ENCODE measurements around the gene YTHDC2.

YTHDC2 gene

DNA sequence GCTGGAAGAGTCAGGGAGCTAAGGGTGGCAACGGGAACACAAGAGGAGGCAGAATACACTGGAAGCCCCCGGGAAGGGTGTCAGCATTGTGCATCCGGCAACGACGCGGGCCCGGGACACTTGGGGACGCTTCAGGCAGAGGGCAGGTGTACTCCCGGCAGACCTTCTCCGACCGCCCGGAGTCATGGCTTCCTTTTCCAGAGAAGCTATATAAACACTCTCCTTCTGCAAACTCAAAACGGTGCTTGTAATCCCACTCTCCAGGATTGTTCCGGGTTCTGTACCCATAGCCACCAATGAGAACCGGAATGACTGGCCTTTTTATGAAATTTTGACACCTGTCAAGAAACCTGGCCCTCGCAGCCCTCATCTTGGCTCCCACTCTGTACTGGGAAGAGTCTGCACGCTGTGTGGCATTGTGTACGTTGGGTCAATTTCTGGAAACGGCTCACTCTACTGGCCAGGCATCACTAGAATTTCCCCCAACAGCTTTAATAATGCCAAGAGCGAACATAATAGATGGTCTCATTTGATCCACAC lies 24.8 kb upstream of the YTHDC2 start:
- Histone ChIP-seq H3K27ac (ENCODE audit: insufficient read depth in 1 of 2, low read depth in 1 of 2, low read length in 2 of 2, poor library complexity in 1 of 2, severe bottlenecking in 2 of 2) (no peak overlapping the region), H3K27me3 (replicated peaks in 2 of 5; ENCODE audit: control insufficient read depth in 4 of 5, insufficient read depth in 5 of 5, low read length in 4 of 5) (peaks cover 26 to 96% (median 58%) of the 10 kb centered on the region in 5 experiments), H3K36me3 (ENCODE audit: control insufficient read depth in 4 of 4, insufficient read depth in 4 of 4, low read length in 3 of 4) (no peaks in the 10 kb centered on the region), H3K4me1 (ENCODE audit: control extremely low read depth in 1 of 4, control insufficient read depth in 4 of 4, insufficient read depth in 4 of 4, low read length in 3 of 4) (peaks cover 0 to 22% (median 18%) of the 10 kb centered on the region in 4 experiments), H3K9me3 (ENCODE audit: control extremely low read depth in 1 of 5, control insufficient read depth in 4 of 5, insufficient read depth in 2 of 5, low read depth in 1 of 5, low read length in 4 of 5) (peaks cover 6 to 26% (median 17%) of the 10 kb centered on the region in 5 experiments), H3K4me3 (ENCODE audit: control insufficient read depth in 1 of 7, extremely low read depth in 1 of 7, insufficient read depth in 4 of 7, low read depth in 2 of 7, low read length in 6 of 7) (peak overlapping the region in 2 of 7 experiments; percentile 1 to 48)
- 28% methylated on average over 19 of the region's 20 CpGs for WGBS (ENCODE audit: insufficient coverage)
- no peak for DNase-seq
- CTCF ChIA-PET: interaction anchor here (0.8 to 1.7 kb wide), 2 partner anchors 18 to 112 kb away, joined by 3 to 4 read pairs; no protein-coding TSS in a partner anchor
- POLR2A ChIA-PET: no interaction called here

DNA sequence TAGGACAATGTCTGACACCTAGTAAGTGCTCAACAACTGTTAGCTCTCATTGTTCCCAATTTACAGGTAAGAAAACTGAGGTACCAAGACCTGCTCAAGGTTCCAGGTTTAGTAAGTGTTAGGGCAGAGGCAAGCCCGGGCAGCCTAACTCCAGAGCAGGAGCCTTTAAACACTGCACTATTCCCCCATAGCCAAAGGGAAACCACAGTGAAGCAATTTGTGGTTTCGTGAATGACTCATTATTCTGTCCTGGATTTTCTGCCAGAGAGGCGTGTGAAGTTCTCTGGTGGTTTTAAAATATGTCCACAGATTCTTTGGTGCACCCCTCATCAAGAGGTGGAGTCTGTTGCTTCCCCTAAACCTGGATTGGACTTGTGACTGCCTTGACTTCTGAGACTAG lies 24.2 kb upstream of the YTHDC2 start:
- CTCF ChIA-PET: interaction anchor here (1.0 to 1.7 kb wide), 2 partner anchors 11 to 17 kb away, joined by 4 read pairs; no protein-coding TSS in a partner anchor

GRCh38 chr5:113490317-113490716 lies 23.2 kb upstream of the YTHDC2 start:
- ChIA-PET CTCF (interaction anchor here (1.2 kb wide), 1 partner anchor 20 kb away, joined by 3 read pairs; no protein-coding TSS in a partner anchor), POLR2A (interaction anchor here (0.7 kb wide), 1 partner anchor 10 kb away, joined by 5 read pairs; no protein-coding TSS in a partner anchor)
- Histone ChIP-seq H3K9me3 (ENCODE audit: control extremely low read depth in 1 of 5, control insufficient read depth in 4 of 5, insufficient read depth in 2 of 5, low read depth in 1 of 5, low read length in 4 of 5) (peaks cover 6 to 26% (median 17%) of the 10 kb centered on the region in 5 experiments), H3K4me1 (ENCODE audit: control extremely low read depth in 1 of 4, control insufficient read depth in 4 of 4, insufficient read depth in 4 of 4, low read length in 3 of 4) (peaks cover 0 to 22% (median 18%) of the 10 kb centered on the region in 4 experiments), H3K27me3 (replicated peaks in 2 of 5; ENCODE audit: control insufficient read depth in 4 of 5, insufficient read depth in 5 of 5, low read length in 4 of 5) (peaks cover 24 to 95% (median 48%) of the 10 kb centered on the region in 5 experiments), H3K36me3 (ENCODE audit: control insufficient read depth in 4 of 4, insufficient read depth in 4 of 4, low read length in 3 of 4) (no peaks in the 10 kb centered on the region), H3K4me3 (ENCODE audit: control insufficient read depth in 1 of 7, extremely low read depth in 1 of 7, insufficient read depth in 4 of 7, low read depth in 2 of 7, low read length in 6 of 7) (no peak overlapping the region), H3K27ac (ENCODE audit: insufficient read depth in 1 of 2, low read depth in 1 of 2, low read length in 2 of 2, poor library complexity in 1 of 2, severe bottlenecking in 2 of 2) (no peak overlapping the region)
- 100% methylated on average over 3 of the region's 3 CpGs for WGBS (ENCODE audit: insufficient coverage)
- no peak for DNase-seq

More for the DNA sequence above, 24.2 kb upstream of the YTHDC2 start:
- POLR2A ChIA-PET: no interaction called here
- DNase-seq: peak; percentile 88 to 97 (median 96)
- Histone ChIP-seq H3K27ac (ENCODE audit: insufficient read depth in 1 of 2, low read depth in 1 of 2, low read length in 2 of 2, poor library complexity in 1 of 2, severe bottlenecking in 2 of 2) (no peak overlapping the region), H3K4me1 (ENCODE audit: control extremely low read depth in 1 of 4, control insufficient read depth in 4 of 4, insufficient read depth in 4 of 4, low read length in 3 of 4) (peaks cover 0 to 22% (median 18%) of the 10 kb centered on the region in 4 experiments), H3K4me3 (ENCODE audit: control insufficient read depth in 1 of 7, extremely low read depth in 1 of 7, insufficient read depth in 4 of 7, low read depth in 2 of 7, low read length in 6 of 7) (no peak overlapping the region), H3K27me3 (replicated peaks in 2 of 5; ENCODE audit: control insufficient read depth in 4 of 5, insufficient read depth in 5 of 5, low read length in 4 of 5) (peaks cover 24 to 96% (median 55%) of the 10 kb centered on the region in 5 experiments), H3K9me3 (ENCODE audit: control extremely low read depth in 1 of 5, control insufficient read depth in 4 of 5, insufficient read depth in 2 of 5, low read depth in 1 of 5, low read length in 4 of 5) (peaks cover 6 to 26% (median 17%) of the 10 kb centered on the region in 5 experiments), H3K36me3 (ENCODE audit: control insufficient read depth in 4 of 4, insufficient read depth in 4 of 4, low read length in 3 of 4) (no peaks in the 10 kb centered on the region)
- 0% methylated on average over 1 of the region's 3 CpGs for WGBS (ENCODE audit: insufficient coverage)

DNA sequence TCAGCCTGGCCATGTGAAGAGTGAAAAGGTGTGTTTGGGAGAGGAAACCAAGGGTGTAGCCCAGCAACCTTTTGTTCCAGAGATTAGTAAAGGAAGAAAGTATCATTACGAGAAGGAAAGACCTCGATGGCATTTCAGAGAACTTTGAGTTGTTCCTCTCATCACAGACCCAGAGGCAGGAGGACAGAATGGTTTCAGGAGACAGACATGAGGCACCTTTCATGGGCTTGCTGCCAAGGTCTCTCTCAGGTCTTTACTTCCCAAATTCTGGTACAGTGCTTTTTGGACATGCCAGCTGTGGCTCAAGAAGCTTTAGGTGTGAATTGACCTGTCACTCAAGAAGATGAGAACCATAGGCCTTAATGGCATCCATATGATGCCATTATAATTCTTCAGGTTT lies 22.5 kb upstream of the YTHDC2 start:
- peaks cover 6 to 26% (median 17%) of the 10 kb centered on the region in 5 experiments for H3K9me3 ChIP-seq (ENCODE audit: control extremely low read depth in 1 of 5, control insufficient read depth in 4 of 5, insufficient read depth in 2 of 5, low read depth in 1 of 5, low read length in 4 of 5)
- ChIA-PET POLR2A (no interaction called here), CTCF (interaction anchor here (1.2 kb wide), 1 partner anchor 19 kb away, joined by 3 read pairs; no protein-coding TSS in a partner anchor)

GRCh38 chr5:113493446-113493845 lies 20.0 kb upstream of the YTHDC2 start:
- CTCF ChIA-PET: interaction anchor here (1.1 kb wide), 1 partner anchor 17 kb away, joined by 3 read pairs; no protein-coding TSS in a partner anchor

More for the DNA sequence above, 22.5 kb upstream of the YTHDC2 start:
- Histone ChIP-seq H3K27ac (ENCODE audit: insufficient read depth in 1 of 2, low read depth in 1 of 2, low read length in 2 of 2, poor library complexity in 1 of 2, severe bottlenecking in 2 of 2) (no peak overlapping the region), H3K36me3 (ENCODE audit: control insufficient read depth in 4 of 4, insufficient read depth in 4 of 4, low read length in 3 of 4) (no peaks in the 10 kb centered on the region), H3K27me3 (replicated peaks in 2 of 5; ENCODE audit: control insufficient read depth in 4 of 5, insufficient read depth in 5 of 5, low read length in 4 of 5) (peaks cover 17 to 95% (median 48%) of the 10 kb centered on the region in 5 experiments), H3K4me3 (ENCODE audit: control insufficient read depth in 1 of 7, extremely low read depth in 1 of 7, insufficient read depth in 4 of 7, low read depth in 2 of 7, low read length in 6 of 7) (no peak overlapping the region), H3K4me1 (ENCODE audit: control extremely low read depth in 1 of 4, control insufficient read depth in 4 of 4, insufficient read depth in 4 of 4, low read length in 3 of 4) (peaks cover 0 to 22% (median 18%) of the 10 kb centered on the region in 4 experiments)
- DNase-seq: no peak
- 100% methylated on average over 2 of the region's 2 CpGs for WGBS (ENCODE audit: insufficient coverage)

DNA sequence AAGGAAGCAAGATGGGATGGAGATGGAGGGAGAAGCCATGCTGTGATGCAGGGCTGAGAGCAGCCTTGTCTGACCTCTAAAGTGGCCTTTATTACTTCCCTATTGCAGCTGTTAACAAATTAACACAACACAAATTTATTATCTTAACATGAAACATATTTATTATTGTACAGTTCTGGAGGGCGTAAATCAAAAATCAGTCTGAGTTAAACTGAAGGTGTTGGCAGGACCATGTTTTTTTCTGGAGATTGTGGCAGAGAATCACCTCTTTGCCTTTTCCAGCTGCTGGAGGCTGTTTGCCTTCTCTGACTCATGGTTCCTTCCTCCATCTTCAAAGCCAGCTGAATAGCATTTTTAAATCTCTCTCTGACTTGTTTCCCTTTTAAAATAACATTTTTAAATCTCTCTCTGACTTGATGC lies 18.1 kb upstream of the YTHDC2 start:
- peak in 2 of 3 donors; percentile 37 to 48 for DNase-seq
- Histone ChIP-seq H3K36me3 (ENCODE audit: control insufficient read depth in 4 of 4, insufficient read depth in 4 of 4, low read length in 3 of 4) (no peaks in the 10 kb centered on the region), H3K4me3 (ENCODE audit: control insufficient read depth in 1 of 7, extremely low read depth in 1 of 7, insufficient read depth in 4 of 7, low read depth in 2 of 7, low read length in 6 of 7) (no peak overlapping the region), H3K4me1 (ENCODE audit: control extremely low read depth in 1 of 4, control insufficient read depth in 4 of 4, insufficient read depth in 4 of 4, low read length in 3 of 4) (no peaks in the 10 kb centered on the region), H3K9me3 (ENCODE audit: control extremely low read depth in 1 of 5, control insufficient read depth in 4 of 5, insufficient read depth in 2 of 5, low read depth in 1 of 5, low read length in 4 of 5) (peaks cover 4 to 23% (median 11%) of the 10 kb centered on the region in 5 experiments), H3K27me3 (replicated peaks in 2 of 5; ENCODE audit: control insufficient read depth in 4 of 5, insufficient read depth in 5 of 5, low read length in 4 of 5) (peaks cover 20 to 94% (median 46%) of the 10 kb centered on the region in 5 experiments), H3K27ac (ENCODE audit: insufficient read depth in 1 of 2, low read depth in 1 of 2, low read length in 2 of 2, poor library complexity in 1 of 2, severe bottlenecking in 2 of 2) (no peak overlapping the region)
- CTCF ChIA-PET: interaction anchor here (1.9 kb wide), 1 partner anchor 15 kb away, joined by 5 read pairs; no protein-coding TSS in a partner anchor
- WGBS (ENCODE audit: insufficient coverage): 100% methylated on average over 1 of the region's 1 CpG
- POLR2A ChIA-PET: no interaction called here

More at GRCh38 chr5:113493446-113493845, 20.0 kb upstream of the YTHDC2 start:
- peaks cover 6 to 26% (median 17%) of the 10 kb centered on the region in 5 experiments for H3K9me3 ChIP-seq (ENCODE audit: control extremely low read depth in 1 of 5, control insufficient read depth in 4 of 5, insufficient read depth in 2 of 5, low read depth in 1 of 5, low read length in 4 of 5)
- POLR2A ChIA-PET: no interaction called here
- no peak overlapping the region for H3K4me3 ChIP-seq (ENCODE audit: control insufficient read depth in 1 of 7, extremely low read depth in 1 of 7, insufficient read depth in 4 of 7, low read depth in 2 of 7, low read length in 6 of 7)
- no peak overlapping the region for H3K27ac ChIP-seq (ENCODE audit: insufficient read depth in 1 of 2, low read depth in 1 of 2, low read length in 2 of 2, poor library complexity in 1 of 2, severe bottlenecking in 2 of 2)
- peaks cover 0 to 11% (median 6%) of the 10 kb centered on the region in 4 experiments for H3K4me1 ChIP-seq (ENCODE audit: control extremely low read depth in 1 of 4, control insufficient read depth in 4 of 4, insufficient read depth in 4 of 4, low read length in 3 of 4)
- no peak for DNase-seq
- peaks cover 16 to 94% (median 40%) of the 10 kb centered on the region in 5 experiments for H3K27me3 ChIP-seq (replicated peaks in 2 of 5; ENCODE audit: control insufficient read depth in 4 of 5, insufficient read depth in 5 of 5, low read length in 4 of 5)
- H3K36me3 ChIP-seq (ENCODE audit: control insufficient read depth in 4 of 4, insufficient read depth in 4 of 4, low read length in 3 of 4): no peaks in the 10 kb centered on the region
- 100% methylated on average over 1 of the region's 1 CpG for WGBS (ENCODE audit: insufficient coverage)

GRCh38 chr5:113502073-113502472 lies 11.4 kb upstream of the YTHDC2 start:
- Histone ChIP-seq H3K4me3 (ENCODE audit: control insufficient read depth in 1 of 7, extremely low read depth in 1 of 7, insufficient read depth in 4 of 7, low read depth in 2 of 7, low read length in 6 of 7) (no peak overlapping the region), H3K27me3 (replicated peaks in 2 of 5; ENCODE audit: control insufficient read depth in 4 of 5, insufficient read depth in 5 of 5, low read length in 4 of 5) (peaks cover 11 to 92% (median 37%) of the 10 kb centered on the region in 5 experiments), H3K36me3 (ENCODE audit: control insufficient read depth in 4 of 4, insufficient read depth in 4 of 4, low read length in 3 of 4) (no peaks in the 10 kb centered on the region), H3K4me1 (ENCODE audit: control extremely low read depth in 1 of 4, control insufficient read depth in 4 of 4, insufficient read depth in 4 of 4, low read length in 3 of 4) (no peaks in the 10 kb centered on the region), H3K9me3 (ENCODE audit: control extremely low read depth in 1 of 5, control insufficient read depth in 4 of 5, insufficient read depth in 2 of 5, low read depth in 1 of 5, low read length in 4 of 5) (peaks cover 0 to 32% (median 12%) of the 10 kb centered on the region in 5 experiments), H3K27ac (ENCODE audit: insufficient read depth in 1 of 2, low read depth in 1 of 2, low read length in 2 of 2, poor library complexity in 1 of 2, severe bottlenecking in 2 of 2) (no peak overlapping the region)
- no peak for DNase-seq
- WGBS (ENCODE audit: insufficient coverage): 100% methylated on average over 3 of the region's 3 CpGs
- POLR2A ChIA-PET: no interaction called here
- CTCF ChIA-PET: no interaction called here

Measured in common myeloid progenitor, CD34-positive (primary cell).